ENCODE results near the gene KDM4C. TPM values are rescaled to one million over a fixed set of nuclear protein-coding genes. Genes with fewer than 3 reads are reported as not detected.

KDM4C gene
- total RNA-seq, 1 donor from 2014 or later: 39.8 TPM

GRCh38 chr9:6827439-6828145, 69.8 kb downstream of the KDM4C start:
- TF ChIP-seq, protein P1, sequence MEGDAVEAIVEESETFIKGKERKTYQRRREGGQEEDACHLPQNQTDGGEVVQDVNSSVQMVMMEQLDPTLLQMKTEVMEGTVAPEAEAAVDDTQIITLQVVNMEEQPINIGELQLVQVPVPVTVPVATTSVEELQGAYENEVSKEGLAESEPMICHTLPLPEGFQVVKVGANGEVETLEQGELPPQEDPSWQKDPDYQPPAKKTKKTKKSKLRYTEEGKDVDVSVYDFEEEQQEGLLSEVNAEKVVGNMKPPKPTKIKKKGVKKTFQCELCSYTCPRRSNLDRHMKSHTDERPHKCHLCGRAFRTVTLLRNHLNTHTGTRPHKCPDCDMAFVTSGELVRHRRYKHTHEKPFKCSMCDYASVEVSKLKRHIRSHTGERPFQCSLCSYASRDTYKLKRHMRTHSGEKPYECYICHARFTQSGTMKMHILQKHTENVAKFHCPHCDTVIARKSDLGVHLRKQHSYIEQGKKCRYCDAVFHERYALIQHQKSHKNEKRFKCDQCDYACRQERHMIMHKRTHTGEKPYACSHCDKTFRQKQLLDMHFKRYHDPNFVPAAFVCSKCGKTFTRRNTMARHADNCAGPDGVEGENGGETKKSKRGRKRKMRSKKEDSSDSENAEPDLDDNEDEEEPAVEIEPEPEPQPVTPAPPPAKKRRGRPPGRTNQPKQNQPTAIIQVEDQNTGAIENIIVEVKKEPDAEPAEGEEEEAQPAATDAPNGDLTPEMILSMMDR (IDR thresholded peaks at IDR 0.05): peak; percentile 42
- DNase-seq (no peak), ATAC-seq (no peak)
- H3K36me3 ChIP-seq: peaks cover 28% of the 10 kb centered on the region
- H3K9me3 ChIP-seq: no peaks in the 10 kb centered on the region
- intact Hi-C loops (cut with DNase I): no loop called here
- H3K27ac ChIP-seq: no peak overlapping the region
- no peaks in the 10 kb centered on the region for H3K4me1 ChIP-seq
- H3K27me3 ChIP-seq (ENCODE audit: low read depth): no peaks in the 10 kb centered on the region
- no peak overlapping the region for H3K4me3 ChIP-seq

DNA sequence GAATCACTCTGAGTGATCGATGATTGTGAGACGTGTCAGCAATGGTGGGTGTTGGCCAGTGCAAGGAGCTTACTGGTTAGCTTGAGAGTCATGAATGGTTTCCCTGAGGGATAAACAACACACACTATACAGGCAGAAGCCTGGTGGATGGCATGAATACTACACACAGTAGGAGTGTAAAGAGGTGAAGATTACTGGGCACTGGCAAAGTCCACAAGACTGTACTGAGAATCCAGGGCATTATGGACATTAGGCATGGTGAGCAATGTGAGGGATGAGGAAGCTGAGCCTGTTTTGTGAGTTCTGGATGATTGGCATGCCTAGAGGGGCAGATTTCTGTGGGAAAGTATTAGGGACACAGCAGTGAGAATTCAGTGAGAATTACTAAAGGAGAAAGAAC, 71.3 kb downstream of the KDM4C start:
- ATAC-seq: no peak
- H3K4me1 ChIP-seq: no peaks in the 10 kb centered on the region
- no peaks in the 10 kb centered on the region for H3K27me3 ChIP-seq (ENCODE audit: low read depth)
- DNase-seq: no peak
- intact Hi-C loops (cut with DNase I): no loop called here
- H3K36me3 ChIP-seq: peaks cover 16% of the 10 kb centered on the region
- no peaks in the 10 kb centered on the region for H3K9me3 ChIP-seq
- H3K27ac ChIP-seq: no peak overlapping the region
- TF ChIP-seq, protein P1 (IDR thresholded peaks at IDR 0.05): no peak
- no peak overlapping the region for H3K4me3 ChIP-seq

- no peak for ATAC-seq
- Histone ChIP-seq H3K4me3 (no peak overlapping the region), H3K27me3 (ENCODE audit: low read depth) (no peaks in the 10 kb centered on the region), H3K4me1 (no peaks in the 10 kb centered on the region), H3K27ac (no peak overlapping the region), H3K9me3 (no peaks in the 10 kb centered on the region), H3K36me3 (peaks cover 18% of the 10 kb centered on the region)
- TF ChIP-seq, protein P1 (IDR thresholded peaks at IDR 0.05): no peak
- DNase-seq: no peak
- intact Hi-C loops (cut with DNase I): no loop called here
Observed at GRCh38 chr9:6829536-6829935, 71.8 kb downstream of the KDM4C start.

DNA sequence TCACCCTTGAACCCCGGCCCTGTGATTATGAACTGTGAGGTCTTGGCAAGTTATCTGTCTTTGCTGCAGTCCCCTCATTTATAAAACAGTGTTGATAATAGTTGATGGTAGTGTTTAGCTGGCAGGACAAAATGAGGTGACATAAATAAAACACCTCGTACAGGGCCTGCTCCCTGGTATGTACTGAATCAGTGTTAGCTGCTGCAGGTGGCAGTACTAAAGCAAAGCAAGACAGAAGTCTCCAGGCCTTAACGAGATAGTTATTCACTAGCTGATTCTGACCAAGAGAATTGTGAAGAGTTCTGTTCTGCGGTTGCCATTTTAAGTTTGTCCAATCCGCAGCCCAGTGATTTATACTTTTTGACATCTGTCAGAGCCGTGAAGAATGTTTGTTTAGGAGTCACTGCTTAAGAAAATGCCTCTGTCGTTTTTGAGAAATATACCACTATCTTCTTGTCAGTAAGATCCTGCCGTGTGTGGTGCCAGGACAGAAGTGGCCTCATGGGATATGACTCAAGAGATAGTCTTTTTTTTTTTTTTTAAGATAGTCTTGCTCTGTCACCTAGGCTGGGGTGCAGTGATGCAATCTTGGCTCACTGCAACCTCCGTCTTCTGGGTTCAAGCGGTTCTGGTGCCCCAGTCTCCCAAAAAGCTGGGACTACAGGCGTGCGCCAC, 75.9 kb downstream of the KDM4C start:
- intact Hi-C loops (cut with DNase I): no loop called here
- DNase-seq: no peak
- no peak overlapping the region for H3K27ac ChIP-seq
- TF ChIP-seq, protein P1 (IDR thresholded peaks at IDR 0.05): no peak
- no peaks in the 10 kb centered on the region for H3K9me3 ChIP-seq
- H3K4me3 ChIP-seq: no peak overlapping the region
- H3K27me3 ChIP-seq (ENCODE audit: low read depth): no peaks in the 10 kb centered on the region
- no peaks in the 10 kb centered on the region for H3K4me1 ChIP-seq
- H3K36me3 ChIP-seq: peaks cover 16% of the 10 kb centered on the region
- no peak for ATAC-seq

- DNase-seq (no peak), ATAC-seq (no peak)
- Histone ChIP-seq H3K27ac (no peak overlapping the region), H3K4me1 (no peaks in the 10 kb centered on the region), H3K9me3 (no peaks in the 10 kb centered on the region), H3K27me3 (ENCODE audit: low read depth) (no peaks in the 10 kb centered on the region), H3K4me3 (no peak overlapping the region), H3K36me3 (peaks cover 16% of the 10 kb centered on the region)
- intact Hi-C loops (cut with DNase I): no loop called here
- TF ChIP-seq, protein P1 (IDR thresholded peaks at IDR 0.05): no peak
Observed at GRCh38 chr9:6834306-6834705, 76.5 kb downstream of the KDM4C start.
